ENCODE results near the gene COX6A2. TPM values are rescaled to one million over a fixed set of nuclear protein-coding genes. Genes with fewer than 3 reads are reported as not detected.

The COX6A2 gene
- total RNA-seq, 1 experiment from 2014 or later: not detected

GRCh38 chr16:31461201-31461920 is 33.2 kb upstream of the COX6A2 start:
- TF ChIP-seq HMGA2 (CRISPR knock-in tag; IDR thresholded peaks at IDR 0.05) (no peak), ATF3 (CRISPR knock-in tag; conservative IDR thresholded peaks at IDR 0.05) (no peak), EMX1 (CRISPR knock-in tag; IDR thresholded peaks at IDR 0.05) (no peak), ERG (CRISPR knock-in tag; IDR thresholded peaks at IDR 0.05) (no peak), ZNF219 (CRISPR knock-in tag; IDR thresholded peaks at IDR 0.05; ENCODE audit: borderline replicate concordance) (no peak)
- no peak for ATAC-seq
- DNase-seq (ENCODE audit: low spot score): no peak
- ChIA-PET POLR2A (interaction anchor here (0.7 to 2.3 kb wide), 2 partner anchors 10 to 18 kb away, joined by 4 to 10 read pairs; partner anchors contain the start of gene TGFB1I1), CTCF (interaction anchor here (0.6 to 12.2 kb wide), 24 partner anchors 8 to 476 kb away, joined by 3 to 221 read pairs (median 6); partner anchors contain the start of genes HSD3B7, PYDC1, SLC5A2 and TGFB1I1)
- no peak overlapping the region for H3K4me3 Mint-ChIP-seq
- peaks cover 12% of the 10 kb centered on the region for H3K4me1 Mint-ChIP-seq
- H3K27me3 Mint-ChIP-seq (ENCODE audit: low read depth): no peaks in the 10 kb centered on the region
- H3K27ac Mint-ChIP-seq: no peak overlapping the region
- H3K36me3 Mint-ChIP-seq: peaks cover 13% of the 10 kb centered on the region; the same call in 1 of the 2 replicates
- no peaks in the 10 kb centered on the region for H3K9me3 Mint-ChIP-seq

GRCh38 chr16:31460582-31461002 is 32.4 kb upstream of the COX6A2 start:
- Mint-ChIP-seq H3K4me1 (peaks cover 18% of the 10 kb centered on the region), H3K27me3 (ENCODE audit: low read depth) (no peaks in the 10 kb centered on the region), H3K9me3 (no peaks in the 10 kb centered on the region), H3K27ac (peak overlapping the region; percentile 89), H3K4me3 (peak overlapping the region; percentile 88), H3K36me3 (peaks cover 13% of the 10 kb centered on the region; the same call in 1 of the 2 replicates)
- POLR2A ChIA-PET: interaction anchor here (0.5 to 3.4 kb wide), 6 partner anchors 11 to 276 kb away, joined by 3 to 13 read pairs (median 4); partner anchors contain the start of gene TGFB1I1
- CTCF ChIA-PET: interaction anchor here (0.6 to 12.2 kb wide), 34 partner anchors 8 to 519 kb away, joined by 3 to 221 read pairs (median 4); partner anchors contain the start of genes HSD3B7, PYCARD, PYDC1 and RUSF1
- ATAC-seq (no peak), DNase-seq (ENCODE audit: low spot score) (no peak)
- TF ChIP-seq FOXJ3 (CRISPR knock-in tag; IDR thresholded peaks at IDR 0.05; ENCODE audit: borderline replicate concordance) (no peak), GTF2I (CRISPR knock-in tag; conservative IDR thresholded peaks at IDR 0.05) (peak; percentile 71; the same call in 1 of the 2 replicates)

GRCh38 chr16:31459687-31460581 is 31.8 kb upstream of the COX6A2 start:
- POLR2A ChIA-PET: interaction anchor here (0.5 to 3.4 kb wide), 9 partner anchors 12 to 343 kb away, joined by 3 to 13 read pairs (median 4); partner anchors contain the start of genes KAT8, TGFB1I1 and ZNF843
- Mint-ChIP-seq H3K36me3 (peaks cover 10% of the 10 kb centered on the region; the same call in 1 of the 2 replicates), H3K4me3 (peak overlapping the region; percentile 88), H3K27ac (peak overlapping the region; percentile 89), H3K9me3 (no peaks in the 10 kb centered on the region), H3K4me1 (peaks cover 25% of the 10 kb centered on the region), H3K27me3 (ENCODE audit: low read depth) (no peaks in the 10 kb centered on the region)
- CTCF ChIA-PET: interaction anchor here (0.5 to 12.2 kb wide), 41 partner anchors 8 to 518 kb away, joined by 3 to 221 read pairs (median 4); partner anchors contain the start of genes HSD3B7, PYCARD, PYDC1 and RUSF1
- ATAC-seq (peak; percentile 79), DNase-seq (ENCODE audit: low spot score) (peak; percentile 100)
- no peak for TF ChIP-seq CDX4 (CRISPR knock-in tag; IDR thresholded peaks at IDR 0.05; ENCODE audit: borderline replicate concordance)
- no peak for TF ChIP-seq NFE2L1 (CRISPR knock-in tag; IDR thresholded peaks at IDR 0.05)
- TF ChIP-seq SOX15 (CRISPR knock-in tag; IDR thresholded peaks at IDR 0.05): no peak
- TF ChIP-seq TEAD1 (CRISPR knock-in tag; IDR thresholded peaks at IDR 0.05): no peak
- no peak for TF ChIP-seq ZNF532 (CRISPR knock-in tag; IDR thresholded peaks at IDR 0.05; ENCODE audit: borderline replicate concordance)
- no peak for TF ChIP-seq ZBTB43 (CRISPR knock-in tag; IDR thresholded peaks at IDR 0.05)
- TF ChIP-seq ZNF671 (CRISPR knock-in tag; IDR thresholded peaks at IDR 0.05): no peak
- 0 out of 2 replicates have a peak, but pooled peaks have one; percentile 23 for TF ChIP-seq HMGXB4 (CRISPR knock-in tag; IDR thresholded peaks at IDR 0.05)
- no peak for TF ChIP-seq ZNF219 (CRISPR knock-in tag; IDR thresholded peaks at IDR 0.05; ENCODE audit: borderline replicate concordance)
- no peak for TF ChIP-seq ZBTB21 (CRISPR knock-in tag; IDR thresholded peaks at IDR 0.05; ENCODE audit: borderline replicate concordance)
- TF ChIP-seq ZNF423 (CRISPR knock-in tag; IDR thresholded peaks at IDR 0.05): no peak
- TF ChIP-seq FOXK1 (CRISPR knock-in tag; IDR thresholded peaks at IDR 0.05): no peak
- no peak for TF ChIP-seq SMAD4 (CRISPR knock-in tag; IDR thresholded peaks at IDR 0.05)
